Liver (tissue), 3 donors: ENCODE measurements around the gene STRN.
"Not testable (repeated sequence)": the region's sequence is repeated elsewhere in the genome, so short reads cannot be mapped to it uniquely, and the experiment has no call there.

Experiments
- ATF3 ChIP-seq: IDR thresholded peaks from 2 replicates; pipeline ENCODE4 v1.6.1; 2016; ENCODE audit warnings: antibody characterized with exemption
- CTCF ChIP-seq: fragments of 150-350 bp; IDR thresholded peaks from 2 replicates; pipeline ENCODE4 v1.5.1; 2017; ENCODE audit warnings: improper control_type of control experiment, low read depth, low read length; ENCODE audit not compliant: missing input control
- FOXA1 ChIP-seq: IDR thresholded peaks from 2 replicates; pipeline ENCODE4 v1.6.1; 2016; ENCODE audit warnings: antibody characterized with exemption
- GABPA ChIP-seq, 2 donors: IDR thresholded peaks in 1 of 2; conservative IDR thresholded peaks in 1 of 2; 2 replicates each; pipeline ENCODE4 v1.6.1; 2016; ENCODE audit warnings: antibody characterized with exemption in 2 of 2, mild to moderate bottlenecking in 1 of 2, moderate library complexity in 1 of 2
- RAD21 ChIP-seq, 2 donors: IDR thresholded peaks; 2 replicates each; pipeline ENCODE4 v1.6.1; 2016; ENCODE audit warnings: antibody characterized with exemption in 2 of 2, mild to moderate bottlenecking in 2 of 2
- TAF1 ChIP-seq: conservative IDR thresholded peaks from 2 replicates; pipeline ENCODE4 v1.6.1; 2016; ENCODE audit warnings: antibody characterized with exemption, mild to moderate bottlenecking
- donor health status: healthy.
- donor health status: healthy.

- not testable (repeated sequence) for TF ChIP-seq CTCF; RAD21 (IDR thresholded peaks at IDR 0.05); FOXA1; GABPA (IDR thresholded peaks at IDR 0.05 in 1 of 2, conservative IDR thresholded peaks at IDR 0.05 in 1 of 2); ATF3; TAF1
These were observed 29.8 kb downstream of the STRN start for GRCh38 chr2:36936526-36936925.
